DMS114 treated with DMSO at 0.1 percent for 48 hours (cell line): Measurements from ENCODE around the gene NRF1.

Experiments
- DNase-seq: peaks from one replicate; lab custom pipeline; 2025; ENCODE audit not compliant: unreplicated experiment; lab: John Stamatoyannopoulos, UW

The NRF1 gene

DNA sequence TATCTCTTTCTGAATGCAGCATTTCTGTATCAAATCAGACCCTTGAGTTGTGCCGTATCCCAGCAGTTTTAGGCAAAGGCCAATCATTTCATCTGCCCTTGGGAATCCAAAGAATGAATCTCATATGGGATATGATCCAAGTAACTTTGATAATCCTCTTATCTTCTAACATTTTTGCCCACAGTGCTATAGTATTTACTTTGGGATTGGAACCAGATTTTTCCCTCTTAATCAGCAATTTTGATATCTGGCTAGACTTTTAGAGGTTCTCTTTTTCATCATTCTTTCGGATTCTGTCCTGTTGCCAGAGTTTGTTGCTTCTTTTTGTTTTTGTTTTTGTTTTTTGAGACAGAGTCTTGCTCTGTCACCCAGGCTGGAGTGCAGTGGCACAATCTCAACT lies 118.0 kb downstream of the NRF1 start:
- DNase-seq, result no peak

- no peak for DNase-seq
Observed at GRCh38 chr7:129730159-129730558, 118.6 kb downstream of the NRF1 start.

DNA sequence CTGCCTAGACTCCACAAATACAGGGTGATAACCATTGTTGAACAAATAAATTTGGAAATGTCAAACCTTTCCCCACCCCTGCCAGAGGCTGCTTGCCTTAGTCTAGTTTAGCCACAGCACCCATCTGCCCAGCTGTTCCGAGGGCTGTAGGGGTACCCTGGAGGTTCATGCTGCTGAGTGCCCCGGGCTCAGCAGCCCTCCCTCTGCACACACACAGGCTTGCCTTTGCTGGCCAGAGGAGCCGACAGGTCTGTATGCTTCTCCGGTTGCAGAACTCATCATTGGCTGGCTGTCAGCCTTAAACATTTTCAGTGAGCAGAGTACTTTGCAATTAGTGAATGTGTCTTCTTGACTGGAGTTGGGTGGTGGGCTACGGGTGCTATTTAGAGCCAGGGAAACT lies 122.9 kb downstream of the NRF1 start:
- DNase-seq, result no peak

DNA sequence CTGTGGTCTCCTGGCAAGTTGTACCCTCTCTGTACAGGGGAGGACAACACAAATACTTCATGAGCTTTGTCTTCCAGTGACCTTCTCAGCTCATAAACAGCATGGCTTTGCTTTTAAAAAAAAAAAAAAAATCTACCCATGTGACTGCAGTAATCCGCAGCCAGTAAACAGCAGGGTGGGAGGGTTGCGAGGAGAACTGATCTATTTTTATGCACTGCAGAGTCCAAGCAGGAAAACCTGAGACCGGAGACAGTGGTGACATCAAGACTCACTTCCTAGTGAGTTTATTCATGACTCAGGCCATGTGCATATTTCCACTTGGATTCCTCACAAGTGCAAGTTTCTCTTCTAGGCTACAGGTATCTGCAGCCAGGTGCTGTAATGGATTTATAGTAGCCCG lies 127.9 kb downstream of the NRF1 start:
- no peak for DNase-seq

DNA sequence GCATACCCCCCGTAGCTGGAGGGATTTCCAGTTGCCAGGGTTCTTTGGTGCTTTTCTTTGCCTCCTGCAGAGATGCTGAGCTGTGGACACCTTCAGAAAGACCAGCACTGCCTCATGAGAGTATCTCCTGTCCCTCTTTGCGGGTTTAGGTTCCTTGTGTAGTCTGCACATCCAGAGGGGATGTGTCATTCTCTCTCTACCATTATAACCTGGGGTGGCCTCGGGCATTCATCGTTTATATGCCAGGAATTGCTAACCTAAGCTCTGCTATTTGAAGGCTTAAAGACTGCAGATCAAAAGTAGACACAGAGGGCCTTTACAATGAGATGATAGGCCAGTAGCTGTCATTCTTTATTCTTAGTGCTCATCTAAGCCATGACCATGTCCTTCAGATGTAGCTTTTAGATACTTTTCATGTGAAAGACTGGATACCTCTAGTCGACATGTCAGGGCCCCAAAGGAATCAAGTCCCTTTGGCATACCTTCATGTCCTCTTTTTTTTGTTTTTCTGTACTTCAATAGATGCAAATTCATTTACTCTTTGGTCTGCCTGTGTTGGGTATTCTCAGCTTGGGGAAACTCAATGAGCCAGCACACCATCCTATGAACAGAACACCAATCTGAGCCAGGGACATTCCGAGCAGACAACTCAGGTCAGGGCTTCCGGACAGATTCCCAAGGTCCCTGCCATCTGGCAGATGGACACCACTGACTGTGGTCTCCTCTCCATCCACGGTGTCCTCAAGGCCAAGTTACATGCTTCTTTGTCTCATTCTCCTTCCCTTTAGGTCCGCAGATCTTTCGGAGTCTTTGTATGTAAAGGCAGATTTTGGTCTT lies 129.3 kb downstream of the NRF1 start:
- DNase-seq, result no peak

DNA sequence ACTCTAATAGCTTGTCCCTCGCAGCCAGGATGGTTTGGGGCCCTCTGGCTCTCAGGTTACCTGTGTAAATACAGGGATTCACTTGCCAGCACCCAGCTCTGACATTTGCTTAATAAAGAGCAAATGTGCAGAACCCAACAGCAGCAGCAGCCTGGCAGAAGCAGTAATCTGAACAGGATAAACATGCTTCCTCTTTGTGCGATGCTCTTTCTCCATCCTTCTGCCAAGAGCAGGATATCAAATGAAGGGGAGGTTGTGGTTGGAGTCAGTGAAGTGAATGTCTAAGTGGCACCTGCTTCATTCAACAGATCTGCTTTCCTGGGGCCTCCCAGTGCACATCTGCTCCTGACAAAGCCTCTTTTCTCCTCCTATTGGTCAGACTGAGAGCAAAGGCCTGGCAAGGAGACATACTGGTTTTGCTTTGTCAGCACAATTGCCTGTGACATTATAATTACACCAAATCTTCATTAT lies 130.3 kb downstream of the NRF1 start:
- DNase-seq, result no peak

DNA sequence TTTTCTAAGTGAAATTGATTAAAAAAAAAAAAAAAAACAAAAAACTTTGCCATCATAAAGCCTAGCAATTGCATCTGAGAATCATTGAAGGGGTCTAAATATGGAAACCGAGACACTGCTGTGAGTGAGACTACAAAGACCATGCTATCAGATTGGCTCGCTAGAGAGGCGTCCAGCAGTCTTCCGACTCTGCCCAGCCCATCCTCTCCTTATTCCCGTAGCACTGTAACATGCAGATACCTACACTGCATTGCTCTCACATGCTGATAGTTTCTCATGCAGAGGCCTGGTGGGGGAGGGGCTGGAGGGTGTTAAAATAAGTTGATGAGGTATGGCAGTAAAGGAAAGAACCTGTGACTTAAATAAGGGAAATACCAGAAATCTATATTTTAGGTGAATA lies 130.7 kb downstream of the NRF1 start:
- no peak for DNase-seq

- no peak for DNase-seq
Observed at GRCh38 chr7:129746857-129747529, 135.5 kb downstream of the NRF1 start.

- no peak for DNase-seq
Observed at GRCh38 chr7:129748356-129749109, 137.0 kb downstream of the NRF1 start.

DNA sequence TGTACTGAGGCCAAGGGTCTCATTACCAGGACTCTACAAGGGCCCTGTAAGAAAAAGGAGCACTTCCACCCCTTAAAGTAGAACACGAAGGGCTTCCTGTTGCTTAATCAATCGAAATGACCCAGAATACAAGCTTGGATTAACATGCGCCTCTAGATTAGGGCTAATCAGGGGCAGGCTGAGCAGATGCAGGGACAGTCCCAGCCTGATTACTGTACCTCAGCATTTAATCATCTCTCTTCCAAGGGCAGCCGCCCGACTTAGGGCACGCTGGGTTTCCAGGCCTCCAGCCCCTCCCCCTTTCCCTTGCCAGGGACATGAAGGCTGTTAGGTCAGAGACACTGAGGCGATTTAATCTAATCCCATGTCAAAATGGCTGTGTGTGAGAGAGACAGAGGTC lies 138.6 kb downstream of the NRF1 start:
- DNase-seq, result no peak

GRCh38 chr7:129750501-129750900 lies 139.0 kb downstream of the NRF1 start:
- no peak for DNase-seq

- DNase-seq, result no peak
Observed at GRCh38 chr7:129751916-129752315, 140.4 kb downstream of the NRF1 start.

DNA sequence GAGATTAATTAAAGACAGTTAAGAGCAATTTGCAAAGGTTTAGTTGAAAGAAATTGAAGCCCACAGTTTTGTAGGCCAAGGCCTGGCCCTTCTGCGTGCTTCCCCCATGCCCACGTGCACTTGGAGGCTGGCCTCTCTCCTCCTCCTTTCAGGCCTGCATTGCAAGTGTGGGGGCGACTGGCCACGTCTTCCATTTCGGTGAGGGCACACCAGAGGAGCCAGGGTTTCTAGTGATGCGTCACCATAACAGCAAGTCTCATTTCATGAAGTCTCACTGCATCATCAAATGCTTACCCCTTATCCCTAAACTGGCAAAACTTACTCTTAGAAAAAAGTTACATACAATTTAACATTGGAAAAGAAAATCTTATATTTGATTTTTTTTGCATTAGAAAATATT lies 141.2 kb downstream of the NRF1 start:
- DNase-seq, result no peak

GRCh38 chr7:129754406-129754805 lies 142.9 kb downstream of the NRF1 start:
- DNase-seq, result no peak

- no peak for DNase-seq
Observed at GRCh38 chr7:129757991-129758390, 146.5 kb downstream of the NRF1 start.

DNA sequence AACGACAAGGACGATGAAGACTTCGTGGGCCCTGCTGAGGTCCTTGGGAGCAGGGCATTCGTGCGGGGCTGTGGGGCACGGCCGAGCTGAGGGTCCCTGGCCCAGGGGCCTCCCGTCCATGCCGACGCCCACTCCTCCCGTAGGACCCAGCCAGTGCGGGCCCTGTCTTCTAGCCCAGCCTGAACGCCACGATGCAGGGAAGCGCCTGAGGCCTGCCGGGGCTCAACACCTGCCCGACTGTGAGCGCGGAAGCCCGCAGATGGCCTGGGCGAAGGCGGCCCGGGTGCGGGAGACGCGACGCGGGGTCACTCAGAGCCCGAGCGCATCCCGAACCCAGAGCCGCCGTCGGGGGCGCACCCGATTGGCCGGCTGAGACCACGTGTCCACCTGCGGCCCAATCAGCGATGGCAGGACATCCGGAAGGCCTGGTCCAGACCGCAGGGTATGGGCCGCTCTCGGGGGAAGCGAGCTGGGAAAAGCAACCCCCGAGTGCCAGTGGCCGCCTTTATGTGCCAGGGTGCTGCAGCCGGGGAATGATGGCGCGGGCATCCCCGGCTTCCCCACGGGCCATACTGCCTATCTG lies 151.0 kb downstream of the NRF1 start:
- no peak for DNase-seq

- DNase-seq, result no peak
Observed at GRCh38 chr7:129764247-129765084, 152.9 kb downstream of the NRF1 start.

- DNase-seq, result no peak
Observed at GRCh38 chr7:129765352-129765751, 153.8 kb downstream of the NRF1 start.

GRCh38 chr7:129767120-129768015 lies 155.8 kb downstream of the NRF1 start:
- no peak for DNase-seq
